HCEC 1CT (cell line): Measurements from ENCODE around the gene OTOG.
A peak's percentile ranks its signal among the peaks of the same experiment; 100 is the strongest.

Experiments
- DNase-seq: peaks from one replicate; pipeline ENCODE4 v3.0.0-alpha.2; 2017

OTOG gene, protein sequence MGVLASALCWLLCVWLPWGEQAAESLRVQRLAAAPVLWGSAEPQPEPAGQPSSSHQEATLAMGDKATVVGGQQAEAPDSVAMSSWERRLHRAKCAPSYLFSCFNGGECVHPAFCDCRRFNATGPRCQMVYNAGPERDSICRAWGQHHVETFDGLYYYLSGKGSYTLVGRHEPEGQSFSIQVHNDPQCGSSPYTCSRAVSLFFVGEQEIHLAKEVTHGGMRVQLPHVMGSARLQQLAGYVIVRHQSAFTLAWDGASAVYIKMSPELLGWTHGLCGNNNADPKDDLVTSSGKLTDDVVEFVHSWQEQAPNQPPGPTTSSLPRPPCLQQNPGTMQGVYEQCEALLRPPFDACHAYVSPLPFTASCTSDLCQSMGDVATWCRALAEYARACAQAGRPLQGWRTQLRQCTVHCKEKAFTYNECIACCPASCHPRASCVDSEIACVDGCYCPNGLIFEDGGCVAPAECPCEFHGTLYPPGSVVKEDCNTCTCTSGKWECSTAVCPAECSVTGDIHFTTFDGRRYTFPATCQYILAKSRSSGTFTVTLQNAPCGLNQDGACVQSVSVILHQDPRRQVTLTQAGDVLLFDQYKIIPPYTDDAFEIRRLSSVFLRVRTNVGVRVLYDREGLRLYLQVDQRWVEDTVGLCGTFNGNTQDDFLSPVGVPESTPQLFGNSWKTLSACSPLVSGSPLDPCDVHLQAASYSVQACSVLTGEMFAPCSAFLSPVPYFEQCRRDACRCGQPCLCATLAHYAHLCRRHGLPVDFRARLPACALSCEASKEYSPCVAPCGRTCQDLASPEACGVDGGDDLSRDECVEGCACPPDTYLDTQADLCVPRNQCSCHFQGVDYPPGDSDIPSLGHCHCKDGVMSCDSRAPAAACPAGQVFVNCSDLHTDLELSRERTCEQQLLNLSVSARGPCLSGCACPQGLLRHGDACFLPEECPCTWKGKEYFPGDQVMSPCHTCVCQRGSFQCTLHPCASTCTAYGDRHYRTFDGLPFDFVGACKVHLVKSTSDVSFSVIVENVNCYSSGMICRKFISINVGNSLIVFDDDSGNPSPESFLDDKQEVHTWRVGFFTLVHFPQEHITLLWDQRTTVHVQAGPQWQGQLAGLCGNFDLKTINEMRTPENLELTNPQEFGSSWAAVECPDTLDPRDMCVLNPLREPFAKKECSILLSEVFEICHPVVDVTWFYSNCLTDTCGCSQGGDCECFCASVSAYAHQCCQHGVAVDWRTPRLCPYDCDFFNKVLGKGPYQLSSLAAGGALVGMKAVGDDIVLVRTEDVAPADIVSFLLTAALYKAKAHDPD (N-terminal part only)

DNA sequence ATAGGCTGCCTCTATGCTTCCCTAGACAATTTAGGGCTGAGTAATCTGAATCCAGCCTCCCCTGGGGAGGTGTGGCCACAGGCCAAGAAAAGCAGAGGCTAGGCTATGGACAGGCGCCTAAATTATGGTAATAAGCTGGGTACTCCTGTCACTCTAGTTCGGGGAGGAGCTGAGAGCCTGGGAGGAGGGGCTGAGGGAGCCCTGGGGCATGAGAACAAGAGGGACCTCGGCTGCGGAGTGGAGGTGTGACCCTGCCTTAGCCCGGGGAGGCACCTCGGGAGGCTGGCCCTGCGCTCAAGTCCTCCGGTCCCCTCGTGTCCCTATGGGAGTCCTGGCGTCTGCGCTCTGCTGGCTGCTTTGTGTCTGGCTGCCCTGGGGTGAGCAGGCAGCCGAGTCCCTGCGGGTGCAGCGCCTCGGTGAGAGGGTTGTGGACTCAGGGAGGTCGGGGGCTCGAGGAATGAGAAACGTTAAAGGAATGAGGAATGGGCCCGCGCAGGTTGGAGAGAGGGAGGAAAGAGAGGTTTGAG lies at the start of gene OTOG:
OTOG (plus strand) TSS at position 209 of the 527 bp plus-strand sequence; CDS start at position 323, 114 bp downstream.
- DNase-seq = no peak

DNA sequence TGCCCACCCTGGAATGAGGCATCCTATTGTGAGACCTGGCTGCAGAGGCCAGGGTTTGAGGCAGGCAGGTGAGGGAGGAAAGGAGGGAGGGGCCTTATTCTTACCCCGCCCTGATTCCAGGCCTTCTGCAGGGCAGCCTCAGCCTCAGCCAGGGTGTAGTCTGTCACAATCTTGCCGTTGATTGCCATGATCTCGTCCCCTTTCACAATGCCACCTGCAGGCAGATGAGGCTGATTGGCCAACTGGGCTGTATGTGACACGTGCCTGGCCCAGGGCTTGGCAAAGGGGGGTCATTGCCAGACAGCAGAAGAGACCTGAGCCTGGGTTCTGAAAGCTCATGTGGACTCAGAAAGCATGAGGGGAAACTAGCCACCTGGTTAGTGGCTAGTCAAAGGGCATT lies 49.0 kb upstream of the OTOG start:
- no peak for DNase-seq

DNA sequence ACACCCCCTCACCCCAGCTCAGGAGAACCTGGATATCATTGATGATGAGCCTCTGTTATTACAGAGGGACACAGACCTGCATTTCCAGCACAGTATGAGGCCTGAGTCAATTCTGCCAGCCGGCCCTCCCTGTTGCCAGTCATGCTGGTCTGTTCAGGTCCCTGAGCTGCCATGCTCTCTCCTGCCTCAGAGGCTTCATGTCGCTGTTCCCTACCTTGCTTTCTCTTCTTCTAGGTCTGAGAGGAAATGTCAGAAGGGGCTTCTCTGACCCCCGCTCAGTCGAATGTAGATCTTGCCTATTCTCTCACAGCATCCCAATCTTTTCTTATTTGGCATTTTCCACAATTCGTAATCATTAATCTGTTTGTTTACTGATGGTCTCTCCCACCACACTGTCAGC lies 48.6 kb upstream of the OTOG start:
- DNase-seq = peak; percentile 11

DNA sequence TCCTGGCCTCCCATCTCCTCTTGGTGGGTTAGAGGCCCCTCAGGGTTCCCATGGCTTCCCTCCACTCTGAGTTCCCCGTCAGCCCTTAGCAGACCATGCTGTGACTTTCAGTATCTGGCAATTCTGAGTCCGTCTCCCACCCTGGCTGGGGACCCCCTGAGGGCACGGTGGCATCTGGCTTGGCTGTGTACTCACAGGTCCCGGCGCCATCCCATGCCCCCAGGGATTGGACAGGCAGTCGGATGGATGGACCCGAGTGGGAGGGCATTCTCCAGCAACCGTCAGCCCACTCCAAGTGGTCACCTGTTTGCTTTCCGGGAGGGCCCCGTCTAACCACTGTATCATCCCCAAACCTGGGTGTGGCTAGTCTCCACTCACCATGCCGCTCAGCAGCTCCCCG lies 46.4 kb upstream of the OTOG start:
- no peak for DNase-seq

DNA sequence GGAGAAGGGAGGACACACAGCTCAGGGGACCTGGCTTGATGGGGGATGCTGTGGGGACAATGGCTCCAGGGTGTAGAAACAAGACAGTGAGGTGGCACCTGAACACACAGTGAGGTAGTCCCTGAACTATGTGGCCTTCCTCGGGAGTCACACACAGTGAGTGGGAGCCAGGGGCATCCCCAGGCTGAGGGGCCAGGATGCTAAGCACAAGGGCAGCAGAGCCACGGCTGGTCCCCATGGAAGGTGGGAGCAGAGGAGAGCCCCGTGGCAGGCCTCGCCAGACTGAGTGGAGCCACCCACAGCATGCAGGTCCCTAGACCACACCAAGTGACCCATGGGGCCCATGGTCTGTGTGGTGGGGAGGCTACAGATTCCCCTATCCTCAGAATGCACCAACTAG lies 44.4 kb upstream of the OTOG start:
- DNase-seq = no peak

DNA sequence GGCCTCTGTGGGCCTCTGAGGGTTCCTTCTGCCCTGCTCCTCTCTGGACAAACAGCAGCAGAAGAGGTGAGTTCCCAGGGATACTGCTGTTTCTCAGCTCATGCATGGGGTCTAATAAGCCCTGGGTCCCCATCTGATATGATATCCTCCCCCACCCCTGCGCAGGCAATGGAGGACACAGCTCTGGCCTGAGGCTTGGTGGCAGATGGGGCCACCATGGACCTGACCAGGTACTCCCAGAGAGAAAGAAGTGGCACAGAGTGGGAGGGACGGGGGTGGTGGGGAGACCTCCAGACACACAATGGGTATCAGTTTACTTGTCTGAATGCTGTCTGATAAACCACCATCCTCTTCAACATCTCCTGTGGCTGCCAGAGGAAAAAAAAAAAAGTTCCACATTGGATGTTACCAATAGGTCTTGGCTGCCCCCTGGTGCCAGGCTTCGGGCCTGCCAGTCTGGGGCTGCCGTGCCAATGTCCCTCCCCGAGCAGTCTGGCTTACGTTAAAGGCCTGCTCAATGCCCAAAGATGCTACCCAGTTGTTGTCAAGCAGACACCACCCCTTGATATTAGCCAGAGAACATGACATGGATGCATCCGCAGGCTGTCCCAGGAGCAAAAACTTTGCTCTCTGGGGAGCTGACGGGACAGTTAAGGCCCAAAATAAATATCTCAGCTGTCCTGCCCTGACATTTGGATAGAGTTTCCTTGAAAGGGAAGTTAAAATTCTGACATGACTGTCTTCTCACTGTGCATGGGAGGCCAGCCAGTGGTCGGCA lies 42.5 kb upstream of the OTOG start:
- peak; percentile 58 for DNase-seq

DNA sequence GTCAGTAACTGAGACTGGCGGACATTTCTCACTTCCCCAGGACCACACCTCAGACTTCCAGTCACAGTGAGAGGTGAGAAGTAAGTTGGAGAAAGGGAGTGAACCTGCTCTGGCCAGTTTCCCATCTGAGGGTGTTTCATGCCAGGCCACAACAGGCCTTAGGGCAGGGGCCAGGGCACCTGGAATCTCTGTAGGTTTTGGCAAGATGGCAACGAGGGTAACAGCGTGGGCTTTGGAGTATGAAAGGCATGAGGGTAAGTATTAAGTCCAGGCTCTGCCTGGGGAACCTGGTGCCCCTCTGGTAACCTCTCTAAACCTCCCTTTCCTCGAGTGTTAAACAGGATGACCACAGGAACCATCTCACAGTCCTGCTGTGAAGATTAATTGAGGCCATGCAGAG lies 41.9 kb upstream of the OTOG start:
- DNase-seq = no peak

DNA sequence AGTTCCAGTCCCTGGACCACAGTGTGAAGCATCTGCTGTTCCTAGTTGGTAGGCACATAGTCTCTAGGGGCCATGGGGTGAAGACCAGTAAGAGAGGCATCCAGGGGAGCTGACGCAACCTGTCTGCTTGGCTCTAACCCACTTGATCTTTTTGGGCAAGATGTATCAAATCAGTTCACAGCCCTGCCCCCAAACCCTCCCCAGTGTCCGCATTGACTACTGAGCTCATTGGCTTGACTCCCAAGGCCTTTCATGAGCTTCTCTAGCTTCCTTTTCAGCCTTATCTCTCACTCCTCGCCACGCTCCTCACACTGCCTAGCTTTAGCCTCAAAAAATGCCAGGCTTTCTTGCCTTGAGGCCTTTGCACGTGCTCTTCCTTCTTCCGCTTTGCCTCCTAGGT lies 40.7 kb upstream of the OTOG start:
- no peak for DNase-seq

DNA sequence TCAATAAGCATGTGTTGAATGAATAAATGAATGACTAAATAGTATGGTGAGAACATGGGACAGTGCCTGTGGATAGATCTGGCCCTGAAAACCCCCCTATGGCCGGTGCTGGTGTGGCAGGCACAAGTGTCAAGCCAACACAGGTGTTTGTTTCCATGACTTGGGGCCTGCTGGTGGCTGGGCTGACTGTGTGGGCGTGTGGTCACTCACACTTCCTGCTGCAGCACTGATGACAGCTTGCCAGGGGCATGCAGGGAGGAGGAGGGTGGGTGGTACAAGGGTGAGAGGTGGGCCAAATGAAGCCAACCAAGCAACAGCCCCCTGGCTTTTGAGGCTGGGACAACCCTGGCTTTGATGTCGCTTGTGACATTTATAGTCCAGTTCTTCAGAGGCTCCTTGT lies 40.1 kb upstream of the OTOG start:
- no peak for DNase-seq

DNA sequence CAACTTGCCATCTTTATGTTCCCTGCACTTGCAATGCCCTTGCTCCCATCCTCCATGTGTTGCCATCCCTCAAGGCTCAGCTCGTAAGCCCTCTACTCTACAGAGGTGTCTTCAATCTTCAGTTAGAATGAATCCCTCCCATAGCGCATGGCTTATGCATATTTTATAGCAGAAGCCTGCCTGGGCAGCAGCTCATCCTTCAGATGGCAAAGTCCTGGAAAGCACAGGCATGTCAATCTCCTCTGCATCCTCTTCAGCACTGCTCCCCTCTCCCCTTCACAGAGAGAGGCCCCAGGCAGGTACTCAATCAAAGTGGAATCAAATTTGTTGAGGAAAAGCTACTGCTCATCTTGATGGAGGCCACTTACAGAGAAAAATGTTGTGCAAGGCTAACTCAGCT lies 39.3 kb upstream of the OTOG start:
- DNase-seq = no peak

DNA sequence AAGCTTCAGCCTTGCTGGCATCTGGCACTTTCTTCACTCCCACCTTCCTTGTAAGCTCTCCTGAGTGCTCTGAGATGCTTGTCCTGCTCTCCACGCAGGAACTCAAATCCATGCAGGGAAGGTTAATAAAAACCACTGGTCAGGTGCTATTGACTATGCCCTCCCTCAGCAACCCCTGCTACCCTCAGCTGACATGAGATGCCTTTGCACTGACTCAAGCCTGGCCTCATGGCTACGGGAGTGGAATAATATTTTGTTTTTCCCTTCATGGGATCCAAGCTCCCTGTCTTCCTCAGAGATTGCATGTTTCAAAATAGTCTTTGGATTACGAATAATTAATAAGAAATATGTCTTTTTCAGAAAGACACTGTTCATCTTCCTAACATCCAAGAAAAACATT lies 38.8 kb upstream of the OTOG start:
- DNase-seq = peak; percentile 16

DNA sequence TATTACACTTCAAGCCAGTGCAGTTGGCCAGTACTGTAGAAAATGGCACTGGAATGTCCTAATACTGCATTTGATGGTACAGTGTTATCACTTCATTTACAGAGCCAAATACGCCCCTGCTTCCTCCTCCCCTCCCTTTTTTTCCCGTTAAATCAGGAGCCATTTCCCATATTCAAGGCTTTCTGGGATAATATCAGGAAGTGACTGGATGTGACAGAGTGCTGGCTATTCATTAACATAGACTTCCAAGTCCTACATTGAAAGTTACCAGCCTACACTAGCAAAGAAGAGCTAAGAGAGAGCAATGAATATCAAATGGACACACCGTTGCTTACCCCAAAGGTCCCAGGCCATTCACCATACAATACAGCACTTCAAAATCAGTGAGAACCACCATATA lies 38.3 kb upstream of the OTOG start:
- no peak for DNase-seq

DNA sequence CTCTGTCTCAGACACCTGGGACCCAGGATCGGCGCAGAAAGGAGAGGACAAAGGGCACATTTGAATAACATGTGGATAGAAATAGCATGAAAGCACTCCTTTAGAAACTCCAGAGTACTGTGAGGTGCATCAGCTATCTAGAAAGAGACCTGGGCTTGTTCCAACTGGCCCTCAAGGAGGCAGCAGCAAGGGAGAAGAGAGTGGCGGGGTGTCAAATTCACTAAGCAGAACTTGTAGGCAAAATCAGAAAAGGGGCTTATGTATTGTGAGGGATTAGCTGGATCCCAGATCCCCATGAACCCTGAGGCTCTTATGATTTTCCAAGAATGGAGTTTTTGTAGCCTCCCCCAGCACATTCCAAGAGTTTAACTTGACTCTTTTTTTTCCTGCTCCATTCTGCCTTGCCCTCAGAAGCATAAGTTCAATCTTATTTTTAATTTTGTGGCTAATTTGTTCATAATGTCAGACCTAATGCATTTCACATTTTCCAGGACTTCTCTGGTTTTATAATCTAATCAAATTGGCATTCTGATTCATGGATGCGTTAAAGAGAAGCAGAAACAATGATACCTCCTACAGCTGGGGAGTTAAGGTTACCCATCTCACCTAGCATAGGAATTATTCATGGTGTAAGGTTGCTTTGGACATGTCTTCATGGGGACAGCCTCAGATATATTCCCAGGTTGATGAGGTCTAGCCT lies 36.4 kb upstream of the OTOG start:
- no peak for DNase-seq

DNA sequence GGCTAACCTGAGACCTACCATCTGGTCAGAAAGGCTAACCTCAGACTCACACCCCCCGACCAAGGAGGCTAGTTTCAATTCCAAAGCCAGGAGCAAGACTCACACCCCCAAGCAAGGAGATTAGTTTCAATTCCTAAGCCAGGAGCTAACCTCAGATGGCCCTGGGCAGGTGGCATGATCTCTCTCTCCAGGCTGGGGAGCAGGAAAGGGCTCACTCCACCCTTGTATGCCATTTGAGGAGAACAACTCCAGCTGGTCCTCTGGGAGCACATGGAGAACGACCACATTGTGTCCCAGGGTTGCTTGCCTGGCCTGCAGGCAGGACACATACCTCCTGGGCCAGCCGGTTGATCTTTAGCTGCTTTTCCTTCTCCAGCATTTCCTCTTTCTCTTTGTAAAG lies 35.5 kb upstream of the OTOG start:
- DNase-seq = no peak

DNA sequence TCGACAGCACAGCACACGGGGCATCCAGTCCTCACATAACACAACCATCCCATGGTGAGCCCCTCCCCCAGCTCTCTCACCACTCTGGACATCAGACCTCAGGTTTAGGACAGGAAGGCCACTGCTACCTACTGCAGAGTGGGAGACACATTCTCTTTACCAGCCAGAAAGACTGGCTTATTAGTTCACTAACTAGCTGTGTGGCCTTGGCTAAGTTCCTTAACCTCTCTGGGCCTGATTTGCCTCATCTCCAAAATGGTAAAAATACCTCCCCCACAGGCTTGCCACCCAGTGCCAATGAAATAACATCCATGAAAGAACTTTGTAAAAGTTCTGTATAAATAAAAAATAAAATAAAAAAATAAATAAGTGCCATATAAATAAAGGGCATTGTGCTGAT lies 35.0 kb upstream of the OTOG start:
- DNase-seq = no peak

DNA sequence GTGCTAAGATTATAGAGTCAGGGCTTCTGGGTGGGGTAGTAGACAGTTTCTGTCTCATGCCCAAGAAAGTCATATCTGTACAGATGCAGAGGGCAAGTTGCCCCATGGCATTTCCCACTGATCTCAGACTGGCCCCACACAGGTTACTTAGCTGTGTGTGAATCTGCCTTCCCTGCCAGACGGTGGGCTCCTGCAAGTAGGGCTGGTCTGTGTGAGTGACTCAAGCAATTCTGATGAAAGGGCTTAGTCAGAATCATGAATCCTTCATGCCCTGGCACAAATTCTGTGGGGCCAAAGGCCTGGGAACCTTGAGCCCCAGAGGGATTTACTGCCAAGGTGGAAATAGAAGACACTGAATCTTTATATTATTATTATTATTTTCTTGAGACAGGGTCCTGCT lies 33.2 kb upstream of the OTOG start:
- DNase-seq = peak; percentile 32

DNA sequence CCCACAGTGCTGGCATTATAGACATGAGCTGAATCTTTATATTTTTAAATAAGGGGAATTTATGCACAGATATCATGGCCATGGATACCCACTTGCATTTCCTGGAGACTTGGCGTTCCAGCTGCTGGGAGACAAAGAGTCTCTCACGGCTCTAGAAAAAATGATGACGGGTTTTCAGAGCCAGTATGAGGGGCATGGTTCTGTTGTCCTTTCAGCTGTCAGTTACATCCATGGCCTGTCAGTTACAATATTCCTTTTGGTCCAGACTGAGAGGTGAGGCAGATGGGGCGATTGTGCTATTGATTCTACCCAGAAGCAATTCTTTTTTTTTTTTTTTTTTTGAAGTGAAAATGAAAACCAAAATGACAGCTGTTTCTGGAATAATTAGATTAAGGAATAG lies 32.6 kb upstream of the OTOG start:
- DNase-seq = no peak

DNA sequence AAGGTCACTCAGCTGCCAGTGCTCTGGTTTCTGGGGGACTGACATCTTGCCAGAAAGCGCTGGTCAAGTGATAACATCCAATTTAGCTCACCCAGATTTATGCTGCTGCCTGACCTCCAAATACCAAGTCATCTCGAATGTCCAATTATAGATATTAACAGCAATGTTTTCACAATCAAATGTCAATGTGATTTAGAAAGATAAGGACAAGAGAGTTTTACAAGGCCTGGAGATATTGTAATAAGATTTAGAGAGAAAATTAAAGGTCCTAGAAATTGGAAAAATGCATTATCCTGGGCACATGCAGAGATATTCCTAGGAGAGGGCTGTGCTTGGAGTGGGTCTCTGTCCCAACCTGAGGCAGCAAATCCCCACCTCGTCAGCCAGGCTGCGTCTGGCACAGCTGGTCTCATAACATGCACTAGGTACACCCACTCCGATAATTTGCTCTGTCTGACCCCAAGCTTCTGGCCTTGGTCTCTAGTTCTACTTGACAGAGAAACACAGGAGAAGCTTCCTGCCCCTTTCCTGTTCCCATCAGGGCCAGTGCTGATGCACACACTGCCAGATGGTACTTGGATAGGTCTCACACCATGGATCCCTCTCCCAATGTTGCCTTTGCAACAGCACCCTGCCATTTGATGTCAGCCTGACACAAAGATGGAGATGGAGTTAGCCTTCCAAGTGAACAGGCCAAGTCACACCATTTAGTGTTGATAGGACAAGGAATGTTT lies 31.4 kb upstream of the OTOG start:
- no peak for DNase-seq

DNA sequence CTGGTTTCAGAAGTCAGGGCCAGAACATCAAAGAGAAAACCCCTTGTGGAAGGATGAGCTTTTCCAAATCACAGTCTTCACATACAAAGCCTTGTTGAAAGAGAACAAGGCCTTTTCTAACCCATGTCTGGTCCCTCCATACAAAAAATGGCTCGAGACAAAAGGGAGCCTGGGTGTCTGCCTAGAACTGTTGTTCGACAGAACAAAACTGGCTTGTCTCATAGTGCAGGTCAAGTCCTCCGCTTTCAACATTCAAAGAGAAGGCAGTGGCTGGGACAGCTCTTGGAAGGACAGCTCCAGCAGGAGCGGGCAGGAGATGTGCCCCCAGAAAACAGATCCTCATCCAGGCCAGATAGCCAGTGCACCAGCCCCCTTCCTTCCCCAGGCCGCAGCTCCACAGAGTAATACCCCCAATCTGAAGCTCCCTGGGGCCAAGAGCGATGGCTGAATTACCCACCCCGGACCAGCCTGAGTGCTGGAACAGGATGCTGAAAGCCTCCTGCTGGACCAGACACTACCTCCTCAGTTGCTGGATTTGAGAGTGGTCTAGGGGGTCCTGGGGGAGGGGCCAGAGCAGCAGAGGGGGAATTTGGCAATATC lies 30.4 kb upstream of the OTOG start:
- no peak for DNase-seq

DNA sequence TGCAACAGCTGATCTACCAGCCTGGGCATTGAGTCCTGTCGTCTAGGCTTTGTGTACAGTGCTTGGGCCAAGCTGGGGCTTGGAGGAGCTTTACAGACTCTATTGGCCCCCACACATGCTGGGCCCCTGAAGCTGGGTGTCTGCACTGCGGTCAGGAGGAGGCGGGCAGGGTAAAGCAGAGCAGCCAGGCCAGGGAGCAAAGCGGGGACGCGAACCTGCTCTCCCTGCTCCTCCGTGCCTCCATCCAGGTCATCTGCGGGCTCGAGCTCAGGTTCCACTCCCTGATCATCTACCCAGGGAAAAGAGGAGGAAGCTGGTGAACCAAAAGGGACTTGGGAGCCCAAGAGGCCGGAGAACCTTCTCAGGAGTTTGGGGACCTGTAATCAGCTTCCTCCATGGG lies 29.9 kb upstream of the OTOG start:
- no peak for DNase-seq
